Activated naive CD8-positive, alpha-beta T cell (primary cell): Measurements from ENCODE around the gene MTURN.

Experiments used
- H3K27ac Mint-ChIP-seq: one replicate; pipeline ENCODE4 v1.8.0; 2021; ENCODE audit warnings: mixed read lengths
- H3K27me3 Mint-ChIP-seq: one replicate; pipeline ENCODE4 v1.8.0; 2021; ENCODE audit warnings: mixed read lengths
- H3K36me3 Mint-ChIP-seq: one replicate; pipeline ENCODE4 v1.8.0; 2021; ENCODE audit warnings: mixed read lengths
- H3K4me1 Mint-ChIP-seq: one replicate; pipeline ENCODE4 v1.8.0; 2021; ENCODE audit warnings: low read depth, mixed read lengths
- H3K4me3 Mint-ChIP-seq: one replicate; pipeline ENCODE4 v1.8.0; 2021; ENCODE audit warnings: mild to moderate bottlenecking, mixed read lengths
- H3K9me3 Mint-ChIP-seq: one replicate; pipeline ENCODE4 v1.8.0; 2021; ENCODE audit warnings: low read depth, mixed read lengths

Gene MTURN

DNA sequence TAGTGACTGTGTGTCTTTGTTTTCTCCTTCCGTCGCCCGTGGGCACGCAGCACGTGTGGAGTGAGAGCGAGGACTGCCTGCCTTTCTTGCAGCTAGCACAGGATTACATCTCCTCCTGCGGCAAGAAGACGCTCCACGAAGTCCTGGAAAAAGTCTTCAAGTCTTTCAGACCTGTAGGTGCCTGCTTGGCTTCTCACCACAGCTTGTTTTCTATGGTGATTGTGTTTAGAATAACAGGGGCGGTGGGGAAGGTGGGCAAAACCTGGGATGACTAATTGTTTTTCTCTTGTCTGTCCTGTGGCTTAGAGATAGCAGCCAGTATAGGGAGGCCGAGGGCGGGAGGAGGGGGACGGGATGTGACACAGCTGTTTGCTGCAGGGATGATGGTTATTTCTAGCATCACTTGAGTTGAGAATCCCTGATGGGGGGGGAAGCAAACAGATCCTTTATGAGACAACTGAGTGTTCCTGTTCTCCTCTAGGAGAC lies 11.4 kb downstream of the MTURN start:
- H3K9me3 Mint-ChIP-seq, result no peaks in the 10 kb centered on the region
- H3K4me1 Mint-ChIP-seq, result peaks cover 17% of the 10 kb centered on the region
- H3K27me3 Mint-ChIP-seq, result no peaks in the 10 kb centered on the region
- H3K27ac Mint-ChIP-seq, result no peak overlapping the region
- no peaks in the 10 kb centered on the region for H3K36me3 Mint-ChIP-seq
- H3K4me3 Mint-ChIP-seq, result no peak overlapping the region

DNA sequence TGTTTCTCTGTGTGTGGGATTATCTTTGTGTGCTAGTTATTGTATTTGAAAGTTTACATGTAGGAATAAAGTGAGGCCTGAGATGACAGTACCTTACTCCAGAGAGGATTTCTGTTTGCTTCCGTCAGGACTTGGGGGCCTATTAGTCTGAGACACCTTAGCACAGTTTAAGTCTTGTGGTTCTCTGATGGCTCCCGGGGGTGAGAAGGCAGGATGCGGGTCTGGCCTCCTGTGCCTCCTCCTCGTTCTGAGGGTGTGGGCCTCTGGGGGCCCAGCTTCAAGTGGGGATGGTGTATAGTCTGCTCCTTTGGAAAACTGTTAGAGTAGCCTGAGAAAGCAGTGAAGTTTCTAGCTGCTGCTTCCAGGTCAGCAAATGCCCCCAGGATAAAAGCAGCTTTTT lies 12.4 kb downstream of the MTURN start:
- H3K27ac Mint-ChIP-seq, result no peak overlapping the region
- H3K9me3 Mint-ChIP-seq, result no peaks in the 10 kb centered on the region
- peaks cover 17% of the 10 kb centered on the region for H3K4me1 Mint-ChIP-seq
- no peaks in the 10 kb centered on the region for H3K27me3 Mint-ChIP-seq
- H3K36me3 Mint-ChIP-seq, result no peaks in the 10 kb centered on the region
- H3K4me3 Mint-ChIP-seq, result no peak overlapping the region

DNA sequence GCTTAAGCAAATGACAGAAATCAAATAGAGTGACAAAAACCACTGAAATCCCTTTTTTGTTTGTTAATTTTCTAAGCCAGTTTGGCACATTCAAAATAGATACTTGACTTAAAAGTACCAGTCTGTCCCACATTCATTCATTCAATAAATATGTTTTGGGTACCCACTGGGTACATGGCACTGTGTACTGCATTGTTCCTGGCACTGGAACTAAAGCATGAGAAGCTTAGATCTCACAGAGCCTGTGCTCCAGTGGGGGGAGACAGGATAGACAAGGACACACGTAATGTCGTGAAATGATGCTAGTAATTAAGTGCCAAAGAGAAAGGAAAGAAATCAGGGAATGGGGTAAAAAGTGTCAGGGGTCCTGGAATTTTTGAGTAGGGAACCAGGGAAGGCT lies 13.0 kb downstream of the MTURN start:
- H3K4me1 Mint-ChIP-seq, result peaks cover 17% of the 10 kb centered on the region
- no peaks in the 10 kb centered on the region for H3K27me3 Mint-ChIP-seq
- no peak overlapping the region for H3K27ac Mint-ChIP-seq
- no peaks in the 10 kb centered on the region for H3K9me3 Mint-ChIP-seq
- no peaks in the 10 kb centered on the region for H3K36me3 Mint-ChIP-seq
- no peak overlapping the region for H3K4me3 Mint-ChIP-seq

DNA sequence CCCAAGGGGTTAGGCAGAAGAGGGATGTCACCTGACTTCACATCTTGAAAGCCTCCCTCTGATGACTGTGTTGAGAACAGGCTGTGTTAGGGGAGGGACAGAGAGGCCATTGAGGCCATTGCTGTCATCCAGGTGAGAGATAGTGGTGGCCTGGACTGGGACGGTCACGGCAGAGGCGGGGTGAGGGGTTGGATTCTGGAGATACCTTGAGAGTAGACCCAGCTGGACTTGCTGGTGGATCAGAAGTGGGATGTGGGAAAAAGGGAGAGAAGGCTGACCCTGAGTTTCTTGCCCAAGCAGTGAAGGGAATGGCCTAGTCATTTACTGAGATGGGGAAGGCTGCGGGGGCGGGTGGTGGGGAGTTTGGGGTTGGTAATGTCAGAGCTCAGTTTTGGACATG lies 13.6 kb downstream of the MTURN start:
- Mint-ChIP-seq H3K4me1 (peaks cover 14% of the 10 kb centered on the region), H3K9me3 (no peaks in the 10 kb centered on the region), H3K36me3 (no peaks in the 10 kb centered on the region), H3K27ac (no peak overlapping the region), H3K4me3 (no peak overlapping the region), H3K27me3 (no peaks in the 10 kb centered on the region)

DNA sequence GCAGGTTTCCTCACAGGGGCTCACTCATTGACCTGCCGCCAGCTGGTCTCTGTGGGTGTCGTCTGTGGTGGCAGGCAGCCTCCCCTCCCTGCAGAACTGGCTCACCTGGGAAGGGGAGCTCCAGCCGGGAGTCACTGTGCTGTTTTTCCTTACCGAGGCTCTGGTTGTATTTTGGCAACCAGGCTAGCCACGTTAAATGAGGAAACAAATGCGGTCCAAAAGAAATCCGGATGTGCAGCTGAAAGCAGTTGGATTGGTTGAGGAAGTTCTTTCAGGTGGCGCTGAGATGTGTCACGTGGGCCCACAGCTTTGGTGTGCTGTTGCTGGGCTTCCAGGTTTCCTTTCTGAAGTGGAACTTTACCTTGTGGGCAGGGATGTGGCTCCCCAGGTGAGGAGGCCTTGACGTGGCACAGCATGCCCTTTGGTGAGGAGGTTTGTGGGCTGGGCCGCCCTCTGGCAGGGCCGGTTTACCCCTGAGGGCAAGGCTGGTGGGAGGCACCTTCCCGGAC lies 14.2 kb downstream of the MTURN start:
- Mint-ChIP-seq H3K36me3 (no peaks in the 10 kb centered on the region), H3K27ac (peak overlapping the region; percentile 29), H3K4me1 (peaks cover 8% of the 10 kb centered on the region), H3K27me3 (no peaks in the 10 kb centered on the region), H3K9me3 (no peaks in the 10 kb centered on the region), H3K4me3 (no peak overlapping the region)

DNA sequence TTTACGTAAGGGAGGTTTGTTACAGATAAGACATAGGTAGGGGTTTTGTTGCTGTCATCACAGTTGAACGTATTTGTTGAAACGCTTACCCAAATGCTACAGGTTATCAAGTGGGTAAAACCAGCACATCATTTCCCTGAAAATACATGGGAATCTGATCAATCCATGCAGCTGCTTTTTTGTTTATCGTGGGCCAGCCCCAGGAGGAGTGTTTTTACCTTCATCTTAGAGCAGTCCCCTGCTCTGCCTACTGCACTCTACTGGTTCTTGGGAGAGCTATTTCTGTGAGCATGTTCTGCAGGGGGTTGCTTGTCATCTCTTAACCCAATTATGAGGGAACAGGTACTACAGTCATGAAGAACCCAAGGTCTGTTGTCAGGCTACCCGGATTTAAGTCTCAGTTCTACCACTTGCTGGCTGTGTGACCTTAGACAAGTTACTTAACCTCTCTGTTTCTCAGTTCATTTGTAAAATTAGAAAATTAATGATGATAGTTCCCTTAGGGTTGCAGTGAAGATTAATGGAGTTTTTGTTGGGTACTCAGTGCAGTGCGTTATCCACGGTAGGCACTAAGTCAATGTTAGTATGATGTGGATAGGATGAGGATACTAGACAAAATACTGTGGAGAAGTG lies 15.0 kb downstream of the MTURN start:
- Mint-ChIP-seq H3K4me1 (peaks cover 5% of the 10 kb centered on the region), H3K27me3 (no peaks in the 10 kb centered on the region), H3K27ac (peak overlapping the region; percentile 29), H3K4me3 (no peak overlapping the region), H3K36me3 (no peaks in the 10 kb centered on the region), H3K9me3 (no peaks in the 10 kb centered on the region)

DNA sequence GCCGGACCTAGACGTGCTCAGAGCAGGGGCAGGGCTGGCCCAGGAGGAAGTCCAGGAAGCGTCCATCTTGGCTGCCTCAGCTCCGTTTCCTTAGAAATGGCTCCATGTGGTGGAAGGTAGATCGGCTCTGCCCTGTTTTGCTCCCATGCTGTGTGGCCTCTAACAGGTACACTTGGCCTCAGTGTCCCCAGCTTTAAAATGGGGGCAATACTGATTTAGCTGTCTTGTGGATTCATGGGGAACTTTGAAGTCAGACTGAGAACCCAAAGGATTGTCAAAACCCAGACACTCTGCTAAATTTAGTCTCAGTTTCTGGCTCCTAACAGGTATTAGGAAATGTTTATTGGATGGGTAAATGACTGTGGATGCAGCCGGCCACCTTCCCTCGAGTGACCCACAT lies 15.9 kb downstream of the MTURN start:
- H3K4me1 Mint-ChIP-seq, result peaks cover 9% of the 10 kb centered on the region
- no peaks in the 10 kb centered on the region for H3K9me3 Mint-ChIP-seq
- no peak overlapping the region for H3K27ac Mint-ChIP-seq

DNA sequence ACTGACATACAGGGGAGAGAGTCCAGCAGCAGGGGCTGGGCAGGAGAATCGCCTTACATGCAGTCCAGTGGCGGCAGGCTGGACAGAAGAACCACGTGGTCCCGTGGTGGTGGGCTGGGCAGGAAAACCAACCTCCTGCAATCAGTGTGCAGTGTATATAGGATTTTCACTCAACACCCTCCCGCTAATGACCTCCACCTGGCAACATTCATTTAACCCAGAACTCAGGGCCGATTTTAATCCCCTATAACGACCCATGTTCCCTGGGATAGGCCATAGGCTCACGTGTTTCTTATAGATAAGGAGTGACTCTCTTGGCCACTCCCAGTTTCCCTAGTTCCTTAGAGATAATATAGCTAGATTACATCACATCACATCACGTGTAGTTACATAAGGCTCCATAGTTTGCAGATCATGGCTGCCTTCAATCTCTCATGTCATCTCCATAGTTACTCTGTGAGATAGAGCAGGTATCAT lies 19.4 kb downstream of the MTURN start:
- no peaks in the 10 kb centered on the region for H3K27me3 Mint-ChIP-seq
- no peaks in the 10 kb centered on the region for H3K36me3 Mint-ChIP-seq
- no peak overlapping the region for H3K27ac Mint-ChIP-seq
- no peak overlapping the region for H3K4me3 Mint-ChIP-seq
- H3K9me3 Mint-ChIP-seq, result no peaks in the 10 kb centered on the region
- H3K4me1 Mint-ChIP-seq, result peaks cover 28% of the 10 kb centered on the region

More for the DNA sequence above, 15.9 kb downstream of the MTURN start:
- H3K27me3 Mint-ChIP-seq, result no peaks in the 10 kb centered on the region
- no peak overlapping the region for H3K4me3 Mint-ChIP-seq
- H3K36me3 Mint-ChIP-seq, result no peaks in the 10 kb centered on the region

DNA sequence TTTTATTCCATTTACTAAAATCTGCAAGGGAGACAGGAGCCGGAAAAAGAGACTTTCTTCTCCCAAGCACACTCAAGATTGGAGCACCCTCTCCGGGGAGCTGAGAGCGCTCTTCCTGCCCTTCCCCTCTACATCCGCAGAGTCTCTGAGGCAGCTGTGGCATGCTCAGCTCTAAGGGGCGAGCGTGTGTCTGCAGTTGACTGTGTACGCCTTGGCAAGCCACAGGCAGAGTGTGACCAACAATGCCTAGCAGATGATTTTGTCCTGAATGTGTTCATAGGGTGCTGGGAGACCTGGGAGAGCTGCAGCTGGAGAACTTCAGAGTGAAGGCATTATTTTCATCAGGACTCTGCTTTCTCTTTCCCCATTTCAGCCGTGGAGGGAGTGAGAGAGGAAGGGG lies 20.7 kb downstream of the MTURN start:
- H3K36me3 Mint-ChIP-seq, result no peaks in the 10 kb centered on the region
- no peaks in the 10 kb centered on the region for H3K9me3 Mint-ChIP-seq
- no peak overlapping the region for H3K27ac Mint-ChIP-seq
- H3K4me3 Mint-ChIP-seq, result no peak overlapping the region
- H3K27me3 Mint-ChIP-seq, result no peaks in the 10 kb centered on the region
- peaks cover 37% of the 10 kb centered on the region for H3K4me1 Mint-ChIP-seq

DNA sequence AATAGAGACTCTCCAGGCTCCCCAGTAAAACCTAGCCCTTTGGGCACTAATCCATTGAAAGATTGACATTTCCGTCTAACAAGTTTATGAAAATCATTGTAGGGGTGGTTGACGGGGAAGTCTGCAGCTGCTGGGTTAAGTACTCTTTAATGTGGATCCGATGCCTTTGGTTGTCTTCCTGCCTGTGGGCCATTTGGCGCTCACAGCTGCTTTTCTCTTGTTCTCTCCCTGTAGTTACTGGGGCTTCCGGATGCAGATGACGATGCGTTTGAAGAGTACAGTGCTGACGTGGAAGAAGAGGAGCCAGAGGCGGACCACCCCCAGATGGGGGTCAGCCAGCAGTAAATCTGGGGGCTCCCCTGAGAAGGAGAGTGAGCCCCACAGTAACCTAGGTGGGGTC lies 22.4 kb downstream of the MTURN start:
- H3K27me3 Mint-ChIP-seq, result no peaks in the 10 kb centered on the region
- H3K4me3 Mint-ChIP-seq, result peak overlapping the region; percentile 72

DNA sequence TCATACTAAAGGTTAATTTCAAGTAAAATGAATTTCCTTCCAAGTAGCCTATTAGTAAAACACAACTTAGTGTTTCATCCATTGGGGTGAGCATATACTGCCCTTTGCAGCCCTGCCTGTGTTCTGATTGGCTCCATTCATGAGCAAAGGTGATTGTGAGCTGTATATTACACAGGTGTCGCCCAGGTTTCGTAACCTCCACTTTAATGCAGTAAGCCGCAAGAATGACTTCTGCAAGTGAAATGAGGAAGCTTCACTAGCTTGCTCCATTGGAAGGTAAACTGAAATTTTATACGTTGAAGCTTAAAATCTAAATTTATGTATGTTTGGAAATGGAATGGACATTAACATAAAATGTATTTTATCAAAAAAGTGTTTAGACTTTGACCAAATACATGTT lies 24.4 kb downstream of the MTURN start:
- H3K27me3 Mint-ChIP-seq, result no peaks in the 10 kb centered on the region
- no peaks in the 10 kb centered on the region for H3K9me3 Mint-ChIP-seq
- no peaks in the 10 kb centered on the region for H3K36me3 Mint-ChIP-seq
- no peak overlapping the region for H3K27ac Mint-ChIP-seq
- no peak overlapping the region for H3K4me3 Mint-ChIP-seq
- H3K4me1 Mint-ChIP-seq, result peaks cover 62% of the 10 kb centered on the region

More for the DNA sequence above, 22.4 kb downstream of the MTURN start:
- Mint-ChIP-seq H3K4me1 (peaks cover 44% of the 10 kb centered on the region), H3K27ac (peak overlapping the region; percentile 69), H3K36me3 (no peaks in the 10 kb centered on the region), H3K9me3 (no peaks in the 10 kb centered on the region)

DNA sequence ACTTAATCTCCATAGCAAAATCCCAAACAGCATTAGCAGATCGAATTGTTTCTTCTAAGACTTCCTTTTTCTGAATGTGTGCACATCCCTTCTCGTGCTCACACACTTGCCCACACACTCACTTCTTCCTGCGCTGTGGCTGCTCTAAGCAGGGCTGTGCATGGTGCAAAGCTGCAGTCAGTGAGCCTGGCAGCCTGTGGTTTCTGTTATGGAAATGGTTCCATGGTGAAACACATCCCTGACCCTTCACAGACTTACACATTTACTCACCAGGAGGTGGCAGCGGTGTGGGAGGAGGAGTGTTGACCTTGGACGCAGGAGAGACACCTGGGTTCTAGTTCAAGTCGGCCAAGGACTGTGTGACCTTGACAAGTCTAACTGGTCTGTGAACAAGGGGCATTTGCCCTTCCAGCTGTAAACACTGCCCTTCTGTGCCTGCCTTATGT lies 24.9 kb downstream of the MTURN start:
- peaks cover 65% of the 10 kb centered on the region for H3K4me1 Mint-ChIP-seq
- no peak overlapping the region for H3K27ac Mint-ChIP-seq
- no peaks in the 10 kb centered on the region for H3K9me3 Mint-ChIP-seq
- no peaks in the 10 kb centered on the region for H3K36me3 Mint-ChIP-seq
- H3K27me3 Mint-ChIP-seq, result no peaks in the 10 kb centered on the region
- no peak overlapping the region for H3K4me3 Mint-ChIP-seq

DNA sequence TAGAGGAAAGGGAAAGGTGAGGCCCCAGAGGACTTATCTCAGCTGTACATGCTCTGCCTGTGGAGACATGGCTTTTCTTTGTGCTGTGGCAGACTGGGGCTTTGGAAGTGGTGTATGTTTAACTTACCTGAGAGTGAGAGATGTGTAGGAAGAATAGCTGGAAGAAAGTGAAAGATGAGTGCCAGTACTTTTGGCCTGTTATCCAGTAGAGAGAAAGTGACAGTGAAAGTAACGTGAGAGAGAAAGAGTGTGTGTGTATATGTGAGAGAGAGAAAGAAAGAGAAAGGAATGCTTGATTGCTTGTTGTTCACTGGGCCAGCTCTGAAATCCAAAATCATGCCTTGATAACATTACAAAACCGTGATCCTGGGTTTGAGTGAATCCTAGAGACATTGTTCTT lies 25.5 kb downstream of the MTURN start:
- Mint-ChIP-seq H3K4me3 (peak overlapping the region; percentile 27), H3K9me3 (no peaks in the 10 kb centered on the region), H3K27ac (no peak overlapping the region), H3K27me3 (no peaks in the 10 kb centered on the region), H3K36me3 (no peaks in the 10 kb centered on the region), H3K4me1 (peaks cover 64% of the 10 kb centered on the region)

DNA sequence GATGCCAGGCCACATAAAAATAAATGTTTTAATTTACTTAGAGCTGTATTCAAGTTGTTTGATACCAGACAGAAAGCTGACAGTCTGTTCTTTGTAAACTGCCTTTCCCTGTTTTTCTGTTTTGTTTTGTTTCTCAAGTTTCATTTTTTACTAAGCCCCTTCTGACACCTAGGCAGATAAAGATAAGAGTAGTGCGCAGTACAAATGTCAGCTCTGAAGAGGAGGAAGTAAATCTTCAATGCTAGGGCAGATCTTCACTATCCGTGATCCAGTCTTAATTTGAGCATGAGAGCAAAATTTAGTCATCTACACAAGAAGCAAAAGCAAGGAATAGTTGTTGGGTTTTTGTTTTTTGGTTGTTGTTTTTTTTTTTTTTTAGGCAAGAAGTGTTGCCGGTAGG lies 27.3 kb downstream of the MTURN start:
- no peaks in the 10 kb centered on the region for H3K27me3 Mint-ChIP-seq
- peaks cover 52% of the 10 kb centered on the region for H3K4me1 Mint-ChIP-seq
- peak overlapping the region; percentile 43 for H3K27ac Mint-ChIP-seq
- H3K4me3 Mint-ChIP-seq, result peak overlapping the region; percentile 52
- H3K36me3 Mint-ChIP-seq, result no peaks in the 10 kb centered on the region
- H3K9me3 Mint-ChIP-seq, result no peaks in the 10 kb centered on the region

DNA sequence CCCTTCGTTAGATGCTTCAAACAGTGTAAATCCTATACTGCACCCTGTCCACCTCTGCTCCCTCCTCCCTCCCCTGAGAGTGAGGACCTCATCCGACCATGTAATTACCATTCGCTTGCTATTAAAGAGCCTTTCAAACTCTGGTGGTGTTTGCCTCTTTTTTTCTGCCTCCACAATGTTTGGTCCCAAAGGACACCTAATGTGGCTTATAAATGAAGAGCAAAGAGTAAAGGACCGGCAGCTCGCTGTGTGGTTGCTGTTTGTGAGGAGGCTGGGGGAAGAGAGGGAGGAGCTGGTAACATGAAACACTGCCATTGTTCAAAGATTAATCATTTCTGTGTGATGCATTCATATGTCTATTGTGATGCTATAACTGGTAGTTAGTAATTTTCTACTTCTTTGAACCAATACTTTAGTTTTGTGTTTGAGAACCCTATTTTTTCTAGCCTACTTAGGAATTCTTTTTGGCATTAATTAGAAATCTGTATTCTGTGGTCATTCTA lies 27.9 kb downstream of the MTURN start:
- Mint-ChIP-seq H3K4me1 (peaks cover 46% of the 10 kb centered on the region), H3K4me3 (peak overlapping the region; percentile 59), H3K27ac (peak overlapping the region; percentile 2), H3K27me3 (no peaks in the 10 kb centered on the region), H3K36me3 (no peaks in the 10 kb centered on the region), H3K9me3 (no peaks in the 10 kb centered on the region)
